AG04450 (cell line): ENCODE data around the gene ATF6. TPM values are rescaled to one million over a fixed set of nuclear protein-coding genes. Genes with fewer than 3 reads are reported as not detected.

Source experiments
- CTCF ChIA-PET: fragments of 300-600, 350-600 bp; formaldehyde crosslinking; extraction: SDS; loops from one replicate; lab custom pipeline; 2022; ENCODE audit warnings: antibody characterized with exemption, inconsistent platforms; lab: Charles Lee
- POLR2A ChIA-PET: fragments of 350-600 bp; formaldehyde crosslinking; extraction: SDS; loops from one replicate; lab custom pipeline; 2021; ENCODE audit warnings: antibody characterized with exemption, inconsistent platforms; lab: Yijun Ruan, JAX
- DNase-seq: peaks from one replicate; pipeline ENCODE4 v3.0.0-alpha.2; 2011; ENCODE audit warnings: low read depth, low spot score
- H3K27ac ChIP-seq: one replicate; pipeline ENCODE4 v1.5.1; 2012; ENCODE audit warnings: low read depth, low read length, control low read depth
- H3K27me3 ChIP-seq: one replicate; pipeline ENCODE4 v1.6.0; 2012; ENCODE audit warnings: low read length; ENCODE audit not compliant: control insufficient read depth, insufficient read depth
- H3K4me3 ChIP-seq: 2 replicates; pipeline ENCODE4 v1.5.1; 2011; ENCODE audit warnings: mild to moderate bottlenecking, low read depth, low read length, control low read depth
- H3K9me3 ChIP-seq: 2 replicates; pipeline ENCODE4 v1.5.1; 2012; ENCODE audit warnings: low read length; ENCODE audit not compliant: control insufficient read depth, insufficient read depth
- polyA plus RNA-seq: library from polyadenylated mRNA; depleted of rRNA; stranded (reverse); fragments of >200 nt; gene quantifications from 2 replicates; pipeline ENCODE4 v1.2.3, GENCODE V29; 2011
- TF ChIP-seq, protein P1 (sequence below): IDR thresholded peaks from 2 replicates; pipeline ENCODE4 v1.5.1; 2011; ENCODE audit warnings: low read depth, low read length, control low read depth, inconsistent platforms

ATF6 gene
- polyA plus RNA-seq, 1 experiment = 33.6 TPM

DNA sequence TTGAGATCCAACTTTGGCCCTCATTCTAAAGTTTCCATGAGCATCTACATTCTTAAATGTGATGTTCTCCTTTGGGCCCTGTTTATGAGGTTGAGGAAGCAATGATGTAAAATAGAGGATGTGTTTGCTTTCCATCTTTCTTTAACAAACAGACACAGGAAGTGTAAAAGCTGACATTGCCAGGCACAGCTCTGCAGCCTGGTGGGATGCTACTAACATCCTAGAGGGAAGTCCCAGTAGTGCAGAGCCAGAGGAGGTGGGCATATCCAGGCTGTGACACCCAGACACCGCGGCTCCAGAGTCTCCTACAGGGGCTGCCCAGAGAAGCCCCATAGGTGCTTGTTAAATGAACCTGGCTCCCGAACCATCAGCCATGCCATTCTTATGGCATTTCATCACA is 241.3 kb downstream of the ATF6 start:
- Histone ChIP-seq H3K27ac (no peak overlapping the region), H3K4me3 (no peak overlapping the region), H3K9me3 (no peaks in the 10 kb centered on the region), H3K27me3 (peaks cover 14% of the 10 kb centered on the region)
- ChIA-PET POLR2A (no interaction called here), CTCF (no interaction called here)
- DNase-seq = no peak
- TF ChIP-seq, protein P1, sequence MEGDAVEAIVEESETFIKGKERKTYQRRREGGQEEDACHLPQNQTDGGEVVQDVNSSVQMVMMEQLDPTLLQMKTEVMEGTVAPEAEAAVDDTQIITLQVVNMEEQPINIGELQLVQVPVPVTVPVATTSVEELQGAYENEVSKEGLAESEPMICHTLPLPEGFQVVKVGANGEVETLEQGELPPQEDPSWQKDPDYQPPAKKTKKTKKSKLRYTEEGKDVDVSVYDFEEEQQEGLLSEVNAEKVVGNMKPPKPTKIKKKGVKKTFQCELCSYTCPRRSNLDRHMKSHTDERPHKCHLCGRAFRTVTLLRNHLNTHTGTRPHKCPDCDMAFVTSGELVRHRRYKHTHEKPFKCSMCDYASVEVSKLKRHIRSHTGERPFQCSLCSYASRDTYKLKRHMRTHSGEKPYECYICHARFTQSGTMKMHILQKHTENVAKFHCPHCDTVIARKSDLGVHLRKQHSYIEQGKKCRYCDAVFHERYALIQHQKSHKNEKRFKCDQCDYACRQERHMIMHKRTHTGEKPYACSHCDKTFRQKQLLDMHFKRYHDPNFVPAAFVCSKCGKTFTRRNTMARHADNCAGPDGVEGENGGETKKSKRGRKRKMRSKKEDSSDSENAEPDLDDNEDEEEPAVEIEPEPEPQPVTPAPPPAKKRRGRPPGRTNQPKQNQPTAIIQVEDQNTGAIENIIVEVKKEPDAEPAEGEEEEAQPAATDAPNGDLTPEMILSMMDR = no peak

DNA sequence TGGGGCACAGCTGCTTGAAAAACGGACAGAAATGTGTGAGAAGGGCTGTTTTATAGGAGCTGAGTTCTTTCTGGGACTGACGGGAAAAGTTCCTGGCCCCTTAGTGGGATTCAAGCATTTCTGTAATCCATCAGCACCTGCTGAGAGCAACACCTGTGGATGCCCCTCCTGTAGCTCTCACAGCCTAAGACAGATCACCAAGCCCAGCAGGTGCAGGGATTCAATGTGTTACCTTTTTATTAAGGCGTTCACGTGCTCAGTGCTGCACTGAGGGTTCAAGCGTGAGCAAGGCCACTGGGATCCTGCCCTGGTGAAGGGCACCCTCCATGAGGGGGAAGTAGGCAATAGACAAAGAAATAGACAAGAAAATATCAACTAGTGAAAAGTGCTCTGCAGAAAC is 242.7 kb downstream of the ATF6 start:
- DNase-seq = no peak
- peaks cover 18% of the 10 kb centered on the region for H3K27me3 ChIP-seq
- ChIA-PET POLR2A (no interaction called here), CTCF (interaction anchor here (1.1 kb wide), 1 partner anchor 28 kb away, joined by 4 read pairs; no protein-coding TSS in a partner anchor)
- TF ChIP-seq, protein P1 = no peak
- no peak overlapping the region for H3K27ac ChIP-seq
- peaks cover 5% of the 10 kb centered on the region; the same call in 1 of the 2 replicates for H3K9me3 ChIP-seq
- H3K4me3 ChIP-seq = no peak overlapping the region

DNA sequence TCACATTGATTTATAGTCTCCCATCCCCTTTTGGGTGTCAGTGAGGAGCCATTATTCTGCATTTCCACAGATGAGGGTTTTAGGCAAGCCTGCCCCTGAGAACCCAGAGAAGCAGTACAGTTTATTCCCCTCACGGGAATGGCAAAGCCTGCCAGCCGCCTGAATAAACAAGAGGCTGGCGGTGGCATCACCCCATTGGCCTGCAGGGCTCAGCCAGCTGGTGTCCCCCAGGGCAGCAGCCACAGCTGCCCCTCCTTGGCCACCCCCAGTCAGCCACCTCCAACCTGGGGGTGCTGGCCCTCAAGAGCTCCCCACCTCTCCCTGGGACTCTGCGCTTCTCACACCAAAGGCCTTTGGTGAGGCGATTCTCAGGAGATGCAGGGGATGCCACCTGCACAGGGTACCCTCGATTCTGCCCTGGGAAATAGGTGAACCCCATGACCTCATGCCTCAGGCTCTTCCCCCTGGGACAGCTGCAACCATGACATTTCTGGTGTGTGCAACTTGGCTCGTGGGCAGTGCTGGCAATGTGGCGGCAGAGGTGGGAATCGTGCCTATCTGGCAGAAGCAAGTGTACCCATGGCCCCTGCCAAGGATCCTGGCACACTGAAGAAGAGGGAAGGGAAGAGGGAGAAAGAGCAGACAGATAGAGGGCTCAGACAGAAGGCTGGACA is 243.5 kb downstream of the ATF6 start:
- DNase-seq = no peak
- ChIA-PET POLR2A (no interaction called here), CTCF (no interaction called here)
- peaks cover 19% of the 10 kb centered on the region for H3K27me3 ChIP-seq
- H3K27ac ChIP-seq = no peak overlapping the region
- H3K4me3 ChIP-seq = no peak overlapping the region
- H3K9me3 ChIP-seq = peaks cover 5% of the 10 kb centered on the region; the same call in 1 of the 2 replicates
- TF ChIP-seq, protein P1 = no peak

- ChIA-PET POLR2A (no interaction called here), CTCF (no interaction called here)
- H3K27me3 ChIP-seq = peaks cover 19% of the 10 kb centered on the region
- H3K9me3 ChIP-seq = peaks cover 5% of the 10 kb centered on the region; the same call in 1 of the 2 replicates
- TF ChIP-seq, protein P1 = no peak
- no peak overlapping the region for H3K4me3 ChIP-seq
- no peak overlapping the region for H3K27ac ChIP-seq
- DNase-seq = no peak
These were observed 244.0 kb downstream of the ATF6 start for GRCh38 chr1:162010175-162010506.

GRCh38 chr1:162011337-162012012 is 245.4 kb downstream of the ATF6 start:
- CTCF ChIA-PET = interaction anchor here (0.5 to 0.6 kb wide), 2 partner anchors 204 to 245 kb away, joined by 3 read pairs; no protein-coding TSS in a partner anchor
- TF ChIP-seq, protein P1 = no peak
- Histone ChIP-seq H3K4me3 (no peak overlapping the region), H3K9me3 (peaks cover 5% of the 10 kb centered on the region; the same call in 1 of the 2 replicates), H3K27me3 (peaks cover 26% of the 10 kb centered on the region), H3K27ac (no peak overlapping the region)
- no peak for DNase-seq
- POLR2A ChIA-PET = interaction anchor here (1.0 kb wide), 1 partner anchor 13 kb away, joined by 6 read pairs; the partner anchor contains the start of gene OLFML2B
